Fibroblast of skin of left quadriceps (primary cell): ENCODE measurements around the gene CD177.
"Not testable (repeated sequence)": the region's sequence is repeated elsewhere in the genome, so short reads cannot be mapped to it uniquely, and the experiment has no call there.

Experiments
- DNase-seq, 2 experiments: peaks; one replicate each; pipeline ENCODE4 v3.0.0-alpha.2; 2013; ENCODE audit warnings: low read depth in 2 of 2

The CD177 gene

GRCh38 chr19:43353606-43354304 is at the start of gene CD177:
CD177 (plus strand) TSS chr19:43353686; CDS start chr19:43353715, 29 bp downstream.
- DNase-seq = no peak

GRCh38 chr19:43305642-43306041 is 47.8 kb upstream of the CD177 start:
- no peak for DNase-seq

- DNase-seq = no peak
Measured at GRCh38 chr19:43306097-43306496, 47.4 kb upstream of the CD177 start.

GRCh38 chr19:43308244-43308815 is 45.2 kb upstream of the CD177 start:
- no peak for DNase-seq

GRCh38 chr19:43309466-43309865 is 44.0 kb upstream of the CD177 start:
- no peak for DNase-seq

- DNase-seq = no peak
Measured at GRCh38 chr19:43310221-43310620, 43.3 kb upstream of the CD177 start.

- no peak for DNase-seq
Measured at GRCh38 chr19:43311256-43311655, 42.2 kb upstream of the CD177 start.

- no peak for DNase-seq
Measured at GRCh38 chr19:43311706-43312105, 41.8 kb upstream of the CD177 start.

GRCh38 chr19:43313711-43314495 is 39.6 kb upstream of the CD177 start:
- no peak for DNase-seq

GRCh38 chr19:43315851-43316250 is 37.6 kb upstream of the CD177 start:
- DNase-seq = no peak

- DNase-seq = no peak
Measured at GRCh38 chr19:43316591-43317319, 36.7 kb upstream of the CD177 start.

GRCh38 chr19:43318203-43318602 is 35.3 kb upstream of the CD177 start:
- no peak for DNase-seq

GRCh38 chr19:43318796-43319314 is 34.6 kb upstream of the CD177 start:
- DNase-seq = no peak

GRCh38 chr19:43320546-43320945 is 32.9 kb upstream of the CD177 start:
- no peak for DNase-seq

GRCh38 chr19:43326761-43327160 is 26.7 kb upstream of the CD177 start:
- DNase-seq = not testable (repeated sequence)

- DNase-seq = not testable (repeated sequence)
Measured at GRCh38 chr19:43328561-43328960, 24.9 kb upstream of the CD177 start.

- not testable (repeated sequence) for DNase-seq
Measured at GRCh38 chr19:43329049-43329448, 24.4 kb upstream of the CD177 start.

- no peak for DNase-seq
Measured at GRCh38 chr19:43329989-43330388, 23.5 kb upstream of the CD177 start.

GRCh38 chr19:43330726-43331434 is 22.6 kb upstream of the CD177 start:
- no peak for DNase-seq

GRCh38 chr19:43331435-43332010 is 22.0 kb upstream of the CD177 start:
- no peak for DNase-seq
